Thymus (tissue), 11 donors: ENCODE data around the gene WNT7A. TPM values are rescaled to one million over a fixed set of nuclear protein-coding genes. Genes with fewer than 3 reads are reported as not detected.
A peak's percentile ranks its signal among the peaks of the same experiment; 100 is the strongest.

ENCODE experiments used
- DNase-seq, 9 donors: peaks; one replicate each; pipeline ENCODE4 v3.0.0-alpha.2; 2013; ENCODE audit warnings: low spot score in 9 of 9, low read depth in 6 of 9, missing footprints in 1 of 9
- H3K27ac ChIP-seq, 2 donors: one replicate each; pipeline ENCODE4 v1.5.1; 2013; ENCODE audit warnings: control low read depth in 1 of 2, low read depth in 1 of 2, low read length in 1 of 2, mild to moderate bottlenecking in 1 of 2, moderate library complexity in 1 of 2
- H3K27me3 ChIP-seq, 2 donors: one replicate each; pipeline ENCODE4 v1.5.1; 2013; ENCODE audit warnings: low read length in 1 of 2; ENCODE audit not compliant: control insufficient read depth in 2 of 2, insufficient read depth in 1 of 2
- H3K36me3 ChIP-seq, 2 donors: one replicate each; pipeline ENCODE4 v1.5.1; 2013; ENCODE audit warnings: low read length in 1 of 2, mild to moderate bottlenecking in 1 of 2, moderate library complexity in 1 of 2; ENCODE audit not compliant: control insufficient read depth in 2 of 2, insufficient read depth in 2 of 2
- H3K4me1 ChIP-seq, 2 donors: one replicate each; pipeline ENCODE4 v1.5.1; 2013; ENCODE audit warnings: low read length in 2 of 2; ENCODE audit not compliant: control insufficient read depth in 2 of 2, insufficient read depth in 2 of 2
- H3K4me3 ChIP-seq, 2 donors: one replicate each; pipeline ENCODE4 v1.5.1; 2013; ENCODE audit warnings: low read length in 2 of 2, control low read depth in 1 of 2, mild to moderate bottlenecking in 1 of 2
- H3K9me3 ChIP-seq, 2 donors: one replicate each; pipeline ENCODE4 v1.5.1; 2013; ENCODE audit warnings: low read length in 1 of 2, mild to moderate bottlenecking in 1 of 2; ENCODE audit not compliant: control insufficient read depth in 2 of 2, insufficient read depth in 1 of 2
- WGBS: extraction: QIAGEN DNeasy Blood & Tissue Kit; methylation state at CpG from one replicate; pipeline ENCODE4 v1.1.7; 2013; 5-methylcytosine and 5-hydroxymethylcytosine counted together
- polyA plus RNA-seq: library from polyadenylated mRNA; stranded (reverse); fragments of 200-250 nt; gene quantifications from one replicate; pipeline ENCODE4 v1.2.3, GENCODE V29; 2013
- total RNA-seq: library from RNA; stranded (reverse); fragments of 120-200 nt; gene quantifications from one replicate; pipeline ENCODE4 v1.2.4, GENCODE V29; 2013
- donor health status: healthy.

The WNT7A gene
- total and polyA plus RNA-seq, 2 donors, result under 0.01 to 0.14 TPM

GRCh38 chr3:13887495-13888300 is 7.8 kb upstream of the WNT7A start:
- whole genome bisulfite sequencing, result 83% methylated on average over 6 of the region's 6 CpGs
- H3K4me1 ChIP-seq, result peaks cover 4 to 8% of the 10 kb centered on the region in 2 donors

GRCh38 chr3:13886593-13887129 is 6.8 kb upstream of the WNT7A start:
- Histone ChIP-seq H3K4me1 (peaks cover 4 to 8% of the 10 kb centered on the region in 2 donors), H3K36me3 (no peaks in the 10 kb centered on the region), H3K4me3 (no peak overlapping the region), H3K27ac (no peak overlapping the region), H3K27me3 (peaks cover 4 to 39% of the 10 kb centered on the region in 2 donors), H3K9me3 (no peaks in the 10 kb centered on the region)
- 94% methylated on average over 4 of the region's 4 CpGs for WGBS
- no peak for DNase-seq

More at GRCh38 chr3:13887495-13888300, 7.8 kb upstream of the WNT7A start:
- H3K27ac ChIP-seq, result no peak overlapping the region
- no peaks in the 10 kb centered on the region for H3K36me3 ChIP-seq
- H3K4me3 ChIP-seq, result no peak overlapping the region
- no peak for DNase-seq
- H3K27me3 ChIP-seq, result peaks cover 2 to 29% of the 10 kb centered on the region in 2 donors
- peaks cover 0 to 3% of the 10 kb centered on the region in 2 donors for H3K9me3 ChIP-seq

- Histone ChIP-seq H3K36me3 (no peaks in the 10 kb centered on the region), H3K4me1 (peaks cover 1 to 6% of the 10 kb centered on the region in 2 donors), H3K27ac (no peak overlapping the region), H3K9me3 (no peaks in the 10 kb centered on the region), H3K4me3 (no peak overlapping the region), H3K27me3 (peaks cover 7 to 48% of the 10 kb centered on the region in 2 donors)
- 56% methylated on average over 8 of the region's 8 CpGs for WGBS
- no peak for DNase-seq
These were observed 5.8 kb upstream of the WNT7A start for GRCh38 chr3:13885704-13886010.

- Histone ChIP-seq H3K4me3 (no peak overlapping the region), H3K9me3 (no peaks in the 10 kb centered on the region), H3K4me1 (peaks cover 5 to 7% of the 10 kb centered on the region in 2 donors), H3K27me3 (peaks cover 13 to 49% of the 10 kb centered on the region in 2 donors), H3K27ac (no peak overlapping the region), H3K36me3 (no peaks in the 10 kb centered on the region)
- peak in 7 of 9 donors; percentile 19 to 67 (median 40) for DNase-seq
- 43% methylated on average over 7 of the region's 7 CpGs for WGBS
These were observed 5.2 kb upstream of the WNT7A start for GRCh38 chr3:13884851-13885703.

GRCh38 chr3:13883681-13884080 is 3.8 kb upstream of the WNT7A start:
- 86% methylated on average over 2 of the region's 2 CpGs for WGBS
- H3K4me1 ChIP-seq, result peaks cover 5 to 7% of the 10 kb centered on the region in 2 donors
- no peak for DNase-seq
- no peaks in the 10 kb centered on the region for H3K9me3 ChIP-seq
- no peak overlapping the region for H3K27ac ChIP-seq
- no peak overlapping the region for H3K4me3 ChIP-seq
- peaks cover 27 to 60% of the 10 kb centered on the region in 2 donors for H3K27me3 ChIP-seq
- H3K36me3 ChIP-seq, result no peaks in the 10 kb centered on the region

GRCh38 chr3:13882876-13883275 is 3.0 kb upstream of the WNT7A start:
- Histone ChIP-seq H3K4me3 (no peak overlapping the region), H3K27me3 (peaks cover 35 to 68% of the 10 kb centered on the region in 2 donors), H3K36me3 (no peaks in the 10 kb centered on the region), H3K9me3 (no peaks in the 10 kb centered on the region), H3K27ac (no peak overlapping the region), H3K4me1 (peaks cover 5 to 7% of the 10 kb centered on the region in 2 donors)
- 94% methylated on average over 3 of the region's 3 CpGs for WGBS
- DNase-seq, result no peak

GRCh38 chr3:13881536-13882410 is 1.9 kb upstream of the WNT7A start:
- Histone ChIP-seq H3K4me3 (no peak overlapping the region), H3K27ac (no peak overlapping the region), H3K4me1 (peaks cover 5 to 7% of the 10 kb centered on the region in 2 donors), H3K9me3 (peaks cover 0 to 1% of the 10 kb centered on the region in 2 donors), H3K36me3 (no peaks in the 10 kb centered on the region), H3K27me3 (peaks cover 46 to 79% of the 10 kb centered on the region in 2 donors)
- 89% methylated on average over 7 of the region's 7 CpGs for WGBS
- DNase-seq, result no peak

GRCh38 chr3:13880811-13881156 is 913 bp upstream of the WNT7A start:
- peaks cover 0 to 1% of the 10 kb centered on the region in 2 donors for H3K9me3 ChIP-seq
- 11% methylated on average over 15 of the region's 15 CpGs for WGBS
- H3K4me1 ChIP-seq, result peaks cover 5 to 7% of the 10 kb centered on the region in 2 donors
- DNase-seq, result no peak
- H3K36me3 ChIP-seq, result no peaks in the 10 kb centered on the region
- peaks cover 54 to 87% of the 10 kb centered on the region in 2 donors for H3K27me3 ChIP-seq
- H3K4me3 ChIP-seq, result no peak overlapping the region
- no peak overlapping the region for H3K27ac ChIP-seq
